AG10803 (cell line): Measurements from ENCODE around the gene PLEKHG4B.
"Not testable (repeated sequence)": the region's sequence is repeated elsewhere in the genome, so short reads cannot be mapped to it uniquely, and the experiment has no call there.

Source experiments
- DNase-seq: peaks from one replicate; pipeline ENCODE4 v3.0.0; 2010; ENCODE audit warnings: low read depth
- H3K4me3 ChIP-seq: 2 replicates; pipeline ENCODE4 v1.5.1; 2011; ENCODE audit warnings: mild to moderate bottlenecking, low read length, control low read depth
- TF ChIP-seq, protein P1 (sequence below): conservative IDR thresholded peaks from 2 replicates; pipeline ENCODE4 v1.5.1; 2011; ENCODE audit warnings: mild to moderate bottlenecking, low read length, control low read depth, inconsistent platforms

PLEKHG4B gene

GRCh38 chr5:234450-234849 is 142.5 kb downstream of the PLEKHG4B start:
- DNase-seq, result no peak
- H3K4me3 ChIP-seq, result no peak overlapping the region
- TF ChIP-seq, protein P1, sequence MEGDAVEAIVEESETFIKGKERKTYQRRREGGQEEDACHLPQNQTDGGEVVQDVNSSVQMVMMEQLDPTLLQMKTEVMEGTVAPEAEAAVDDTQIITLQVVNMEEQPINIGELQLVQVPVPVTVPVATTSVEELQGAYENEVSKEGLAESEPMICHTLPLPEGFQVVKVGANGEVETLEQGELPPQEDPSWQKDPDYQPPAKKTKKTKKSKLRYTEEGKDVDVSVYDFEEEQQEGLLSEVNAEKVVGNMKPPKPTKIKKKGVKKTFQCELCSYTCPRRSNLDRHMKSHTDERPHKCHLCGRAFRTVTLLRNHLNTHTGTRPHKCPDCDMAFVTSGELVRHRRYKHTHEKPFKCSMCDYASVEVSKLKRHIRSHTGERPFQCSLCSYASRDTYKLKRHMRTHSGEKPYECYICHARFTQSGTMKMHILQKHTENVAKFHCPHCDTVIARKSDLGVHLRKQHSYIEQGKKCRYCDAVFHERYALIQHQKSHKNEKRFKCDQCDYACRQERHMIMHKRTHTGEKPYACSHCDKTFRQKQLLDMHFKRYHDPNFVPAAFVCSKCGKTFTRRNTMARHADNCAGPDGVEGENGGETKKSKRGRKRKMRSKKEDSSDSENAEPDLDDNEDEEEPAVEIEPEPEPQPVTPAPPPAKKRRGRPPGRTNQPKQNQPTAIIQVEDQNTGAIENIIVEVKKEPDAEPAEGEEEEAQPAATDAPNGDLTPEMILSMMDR, result no peak

- not testable (repeated sequence) for H3K4me3 ChIP-seq, DNase-seq
Observed at GRCh38 chr5:235527-235926, 143.6 kb downstream of the PLEKHG4B start.

DNA sequence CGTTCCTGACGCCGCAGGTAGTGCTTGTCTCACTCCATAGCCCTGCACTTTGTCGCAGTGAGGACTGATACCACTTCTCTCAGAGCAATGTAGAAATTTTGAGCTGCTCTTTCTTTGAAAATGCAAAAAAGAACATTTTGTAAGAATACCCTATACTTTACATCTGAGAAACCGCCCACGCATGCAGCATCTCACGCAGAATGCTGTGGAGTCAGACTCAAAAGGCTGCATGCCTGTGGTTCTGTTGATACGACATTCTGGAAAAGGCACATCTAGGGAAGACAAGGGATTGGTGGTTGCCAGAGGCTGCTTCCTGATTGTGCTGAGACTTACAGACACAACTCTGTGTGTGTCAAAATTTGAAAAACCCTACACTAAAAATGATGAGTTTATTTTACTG is 146.0 kb downstream of the PLEKHG4B start:
- not testable (repeated sequence) for H3K4me3 ChIP-seq, DNase-seq
